ENCODE data around the gene CEP104.
A peak's percentile ranks its signal among the peaks of the same experiment; 100 is the strongest.

The CEP104 gene

GRCh38 chr1:3876716-3877115 lies 19.7 kb upstream of the CEP104 start:
- no peaks in the 10 kb centered on the region for H3K9me3 ChIP-seq
- H3K4me3 ChIP-seq (ENCODE audit: low read depth, low read length), result no peak overlapping the region
- H3K27me3 ChIP-seq, result no peaks in the 10 kb centered on the region
- no peak for TF ChIP-seq CTCF (IDR thresholded peaks at IDR 0.05; ENCODE audit: low read depth, low read length)
- no peaks in the 10 kb centered on the region for H3K4me1 ChIP-seq
- H3K36me3 ChIP-seq, result no peaks in the 10 kb centered on the region
- DNase-seq, result no peak

GRCh38 chr1:3874736-3875135 lies 17.7 kb upstream of the CEP104 start:
- no peak overlapping the region for H3K4me3 ChIP-seq (ENCODE audit: low read depth, low read length)
- no peaks in the 10 kb centered on the region for H3K9me3 ChIP-seq
- TF ChIP-seq CTCF (IDR thresholded peaks at IDR 0.05; ENCODE audit: low read depth, low read length), result no peak
- no peaks in the 10 kb centered on the region for H3K27me3 ChIP-seq
- no peaks in the 10 kb centered on the region for H3K4me1 ChIP-seq
- no peak for DNase-seq
- no peaks in the 10 kb centered on the region for H3K36me3 ChIP-seq

GRCh38 chr1:3872546-3872945 lies 15.5 kb upstream of the CEP104 start:
- DNase-seq, result no peak
- TF ChIP-seq CTCF (IDR thresholded peaks at IDR 0.05; ENCODE audit: low read depth, low read length), result no peak
- no peak overlapping the region for H3K4me3 ChIP-seq (ENCODE audit: low read depth, low read length)
- no peaks in the 10 kb centered on the region for H3K4me1 ChIP-seq
- H3K27me3 ChIP-seq, result no peaks in the 10 kb centered on the region
- H3K9me3 ChIP-seq, result no peaks in the 10 kb centered on the region
- H3K36me3 ChIP-seq, result no peaks in the 10 kb centered on the region

- Histone ChIP-seq H3K36me3 (no peaks in the 10 kb centered on the region), H3K4me1 (no peaks in the 10 kb centered on the region), H3K9me3 (no peaks in the 10 kb centered on the region), H3K27me3 (no peaks in the 10 kb centered on the region), H3K4me3 (ENCODE audit: low read depth, low read length) (no peak overlapping the region)
- DNase-seq, result no peak
- TF ChIP-seq CTCF (IDR thresholded peaks at IDR 0.05; ENCODE audit: low read depth, low read length), result no peak
Measured at GRCh38 chr1:3871451-3871805, 14.4 kb upstream of the CEP104 start.

GRCh38 chr1:3869751-3870301 lies 12.8 kb upstream of the CEP104 start:
- H3K27me3 ChIP-seq, result no peaks in the 10 kb centered on the region
- H3K9me3 ChIP-seq, result no peaks in the 10 kb centered on the region
- H3K4me3 ChIP-seq (ENCODE audit: low read depth, low read length), result no peak overlapping the region
- H3K4me1 ChIP-seq, result no peaks in the 10 kb centered on the region
- no peaks in the 10 kb centered on the region for H3K36me3 ChIP-seq
- TF ChIP-seq CTCF (IDR thresholded peaks at IDR 0.05; ENCODE audit: low read depth, low read length), result peak; percentile 29; the same call in 1 of the 2 replicates
- DNase-seq, result peak; percentile 64

GRCh38 chr1:3868464-3869006 lies 11.5 kb upstream of the CEP104 start:
- DNase-seq, result no peak
- H3K9me3 ChIP-seq, result no peaks in the 10 kb centered on the region
- no peaks in the 10 kb centered on the region for H3K4me1 ChIP-seq
- no peak overlapping the region for H3K4me3 ChIP-seq (ENCODE audit: low read depth, low read length)
- TF ChIP-seq CTCF (IDR thresholded peaks at IDR 0.05; ENCODE audit: low read depth, low read length), result no peak
- no peaks in the 10 kb centered on the region for H3K27me3 ChIP-seq
- no peaks in the 10 kb centered on the region for H3K36me3 ChIP-seq
